ENCODE results near the gene ZNF207. TPM values are rescaled to one million over a fixed set of nuclear protein-coding genes. Genes with fewer than 3 reads are reported as not detected.

ZNF207 gene
- total and polyA plus RNA-seq, 2 experiments from 2014 or later: 171 to 240 TPM

- Histone ChIP-seq H3K79me2 (replicated peaks; ENCODE audit: insufficient read depth) (no peaks in the 10 kb centered on the region), H2AFZ (no peak overlapping the region), H3K36me3 (ENCODE audit: insufficient read depth) (no peaks in the 10 kb centered on the region), H3K9me2 (ENCODE audit: insufficient read depth) (no peaks in the 10 kb centered on the region), H3F3A (replicated peaks; ENCODE audit: low read depth) (0 out of 2 replicates have a peak, but pooled peaks cover 2% of the 10 kb centered on the region), H3K4me1 (ENCODE audit: insufficient read depth) (peaks cover 5% of the 10 kb centered on the region), H3K4me2 (no peak overlapping the region), H4K20me1 (replicated peaks; ENCODE audit: insufficient read depth) (no peaks in the 10 kb centered on the region), H3K27me3 (ENCODE audit: insufficient read depth) (no peaks in the 10 kb centered on the region), H3K27ac (ENCODE audit: low read depth) (peak overlapping the region; percentile 26; the same call in 1 of the 2 replicates), H3K4me3 (no peak overlapping the region)
- peaks cover 3% of the 10 kb centered on the region; the same call in 2 of the 3 replicates for H3K9me3 Mint-ChIP-seq
- H3K4me3 Mint-ChIP-seq: no peak overlapping the region
- ATAC-seq (no peak), DNase-seq (ENCODE audit: low spot score) (no peak)
- 0 out of 3 replicates have a peak, but pooled peaks cover 2% of the 10 kb centered on the region for H3K36me3 Mint-ChIP-seq (ENCODE audit: low read depth)
- peak overlapping the region; percentile 82; the same call in 1 of the 2 replicates for H3K27ac Mint-ChIP-seq
- H3K27me3 Mint-ChIP-seq (ENCODE audit: insufficient read depth, low read depth, poor library complexity): peaks cover 15% of the 10 kb centered on the region
- TF ChIP-seq, protein P1, sequence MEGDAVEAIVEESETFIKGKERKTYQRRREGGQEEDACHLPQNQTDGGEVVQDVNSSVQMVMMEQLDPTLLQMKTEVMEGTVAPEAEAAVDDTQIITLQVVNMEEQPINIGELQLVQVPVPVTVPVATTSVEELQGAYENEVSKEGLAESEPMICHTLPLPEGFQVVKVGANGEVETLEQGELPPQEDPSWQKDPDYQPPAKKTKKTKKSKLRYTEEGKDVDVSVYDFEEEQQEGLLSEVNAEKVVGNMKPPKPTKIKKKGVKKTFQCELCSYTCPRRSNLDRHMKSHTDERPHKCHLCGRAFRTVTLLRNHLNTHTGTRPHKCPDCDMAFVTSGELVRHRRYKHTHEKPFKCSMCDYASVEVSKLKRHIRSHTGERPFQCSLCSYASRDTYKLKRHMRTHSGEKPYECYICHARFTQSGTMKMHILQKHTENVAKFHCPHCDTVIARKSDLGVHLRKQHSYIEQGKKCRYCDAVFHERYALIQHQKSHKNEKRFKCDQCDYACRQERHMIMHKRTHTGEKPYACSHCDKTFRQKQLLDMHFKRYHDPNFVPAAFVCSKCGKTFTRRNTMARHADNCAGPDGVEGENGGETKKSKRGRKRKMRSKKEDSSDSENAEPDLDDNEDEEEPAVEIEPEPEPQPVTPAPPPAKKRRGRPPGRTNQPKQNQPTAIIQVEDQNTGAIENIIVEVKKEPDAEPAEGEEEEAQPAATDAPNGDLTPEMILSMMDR (conservative IDR thresholded peaks at IDR 0.05; ENCODE audit: low read depth in 2 of 2): no peak
- TF ChIP-seq POLR2AphosphoS5 (IDR thresholded peaks at IDR 0.05; ENCODE audit: low read depth): no peak
- TF ChIP-seq, protein P2, sequence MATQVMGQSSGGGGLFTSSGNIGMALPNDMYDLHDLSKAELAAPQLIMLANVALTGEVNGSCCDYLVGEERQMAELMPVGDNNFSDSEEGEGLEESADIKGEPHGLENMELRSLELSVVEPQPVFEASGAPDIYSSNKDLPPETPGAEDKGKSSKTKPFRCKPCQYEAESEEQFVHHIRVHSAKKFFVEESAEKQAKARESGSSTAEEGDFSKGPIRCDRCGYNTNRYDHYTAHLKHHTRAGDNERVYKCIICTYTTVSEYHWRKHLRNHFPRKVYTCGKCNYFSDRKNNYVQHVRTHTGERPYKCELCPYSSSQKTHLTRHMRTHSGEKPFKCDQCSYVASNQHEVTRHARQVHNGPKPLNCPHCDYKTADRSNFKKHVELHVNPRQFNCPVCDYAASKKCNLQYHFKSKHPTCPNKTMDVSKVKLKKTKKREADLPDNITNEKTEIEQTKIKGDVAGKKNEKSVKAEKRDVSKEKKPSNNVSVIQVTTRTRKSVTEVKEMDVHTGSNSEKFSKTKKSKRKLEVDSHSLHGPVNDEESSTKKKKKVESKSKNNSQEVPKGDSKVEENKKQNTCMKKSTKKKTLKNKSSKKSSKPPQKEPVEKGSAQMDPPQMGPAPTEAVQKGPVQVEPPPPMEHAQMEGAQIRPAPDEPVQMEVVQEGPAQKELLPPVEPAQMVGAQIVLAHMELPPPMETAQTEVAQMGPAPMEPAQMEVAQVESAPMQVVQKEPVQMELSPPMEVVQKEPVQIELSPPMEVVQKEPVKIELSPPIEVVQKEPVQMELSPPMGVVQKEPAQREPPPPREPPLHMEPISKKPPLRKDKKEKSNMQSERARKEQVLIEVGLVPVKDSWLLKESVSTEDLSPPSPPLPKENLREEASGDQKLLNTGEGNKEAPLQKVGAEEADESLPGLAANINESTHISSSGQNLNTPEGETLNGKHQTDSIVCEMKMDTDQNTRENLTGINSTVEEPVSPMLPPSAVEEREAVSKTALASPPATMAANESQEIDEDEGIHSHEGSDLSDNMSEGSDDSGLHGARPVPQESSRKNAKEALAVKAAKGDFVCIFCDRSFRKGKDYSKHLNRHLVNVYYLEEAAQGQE (IDR thresholded peaks at IDR 0.05; ENCODE audit: unreplicated experiment): no peak
- TF ChIP-seq, protein P3, sequence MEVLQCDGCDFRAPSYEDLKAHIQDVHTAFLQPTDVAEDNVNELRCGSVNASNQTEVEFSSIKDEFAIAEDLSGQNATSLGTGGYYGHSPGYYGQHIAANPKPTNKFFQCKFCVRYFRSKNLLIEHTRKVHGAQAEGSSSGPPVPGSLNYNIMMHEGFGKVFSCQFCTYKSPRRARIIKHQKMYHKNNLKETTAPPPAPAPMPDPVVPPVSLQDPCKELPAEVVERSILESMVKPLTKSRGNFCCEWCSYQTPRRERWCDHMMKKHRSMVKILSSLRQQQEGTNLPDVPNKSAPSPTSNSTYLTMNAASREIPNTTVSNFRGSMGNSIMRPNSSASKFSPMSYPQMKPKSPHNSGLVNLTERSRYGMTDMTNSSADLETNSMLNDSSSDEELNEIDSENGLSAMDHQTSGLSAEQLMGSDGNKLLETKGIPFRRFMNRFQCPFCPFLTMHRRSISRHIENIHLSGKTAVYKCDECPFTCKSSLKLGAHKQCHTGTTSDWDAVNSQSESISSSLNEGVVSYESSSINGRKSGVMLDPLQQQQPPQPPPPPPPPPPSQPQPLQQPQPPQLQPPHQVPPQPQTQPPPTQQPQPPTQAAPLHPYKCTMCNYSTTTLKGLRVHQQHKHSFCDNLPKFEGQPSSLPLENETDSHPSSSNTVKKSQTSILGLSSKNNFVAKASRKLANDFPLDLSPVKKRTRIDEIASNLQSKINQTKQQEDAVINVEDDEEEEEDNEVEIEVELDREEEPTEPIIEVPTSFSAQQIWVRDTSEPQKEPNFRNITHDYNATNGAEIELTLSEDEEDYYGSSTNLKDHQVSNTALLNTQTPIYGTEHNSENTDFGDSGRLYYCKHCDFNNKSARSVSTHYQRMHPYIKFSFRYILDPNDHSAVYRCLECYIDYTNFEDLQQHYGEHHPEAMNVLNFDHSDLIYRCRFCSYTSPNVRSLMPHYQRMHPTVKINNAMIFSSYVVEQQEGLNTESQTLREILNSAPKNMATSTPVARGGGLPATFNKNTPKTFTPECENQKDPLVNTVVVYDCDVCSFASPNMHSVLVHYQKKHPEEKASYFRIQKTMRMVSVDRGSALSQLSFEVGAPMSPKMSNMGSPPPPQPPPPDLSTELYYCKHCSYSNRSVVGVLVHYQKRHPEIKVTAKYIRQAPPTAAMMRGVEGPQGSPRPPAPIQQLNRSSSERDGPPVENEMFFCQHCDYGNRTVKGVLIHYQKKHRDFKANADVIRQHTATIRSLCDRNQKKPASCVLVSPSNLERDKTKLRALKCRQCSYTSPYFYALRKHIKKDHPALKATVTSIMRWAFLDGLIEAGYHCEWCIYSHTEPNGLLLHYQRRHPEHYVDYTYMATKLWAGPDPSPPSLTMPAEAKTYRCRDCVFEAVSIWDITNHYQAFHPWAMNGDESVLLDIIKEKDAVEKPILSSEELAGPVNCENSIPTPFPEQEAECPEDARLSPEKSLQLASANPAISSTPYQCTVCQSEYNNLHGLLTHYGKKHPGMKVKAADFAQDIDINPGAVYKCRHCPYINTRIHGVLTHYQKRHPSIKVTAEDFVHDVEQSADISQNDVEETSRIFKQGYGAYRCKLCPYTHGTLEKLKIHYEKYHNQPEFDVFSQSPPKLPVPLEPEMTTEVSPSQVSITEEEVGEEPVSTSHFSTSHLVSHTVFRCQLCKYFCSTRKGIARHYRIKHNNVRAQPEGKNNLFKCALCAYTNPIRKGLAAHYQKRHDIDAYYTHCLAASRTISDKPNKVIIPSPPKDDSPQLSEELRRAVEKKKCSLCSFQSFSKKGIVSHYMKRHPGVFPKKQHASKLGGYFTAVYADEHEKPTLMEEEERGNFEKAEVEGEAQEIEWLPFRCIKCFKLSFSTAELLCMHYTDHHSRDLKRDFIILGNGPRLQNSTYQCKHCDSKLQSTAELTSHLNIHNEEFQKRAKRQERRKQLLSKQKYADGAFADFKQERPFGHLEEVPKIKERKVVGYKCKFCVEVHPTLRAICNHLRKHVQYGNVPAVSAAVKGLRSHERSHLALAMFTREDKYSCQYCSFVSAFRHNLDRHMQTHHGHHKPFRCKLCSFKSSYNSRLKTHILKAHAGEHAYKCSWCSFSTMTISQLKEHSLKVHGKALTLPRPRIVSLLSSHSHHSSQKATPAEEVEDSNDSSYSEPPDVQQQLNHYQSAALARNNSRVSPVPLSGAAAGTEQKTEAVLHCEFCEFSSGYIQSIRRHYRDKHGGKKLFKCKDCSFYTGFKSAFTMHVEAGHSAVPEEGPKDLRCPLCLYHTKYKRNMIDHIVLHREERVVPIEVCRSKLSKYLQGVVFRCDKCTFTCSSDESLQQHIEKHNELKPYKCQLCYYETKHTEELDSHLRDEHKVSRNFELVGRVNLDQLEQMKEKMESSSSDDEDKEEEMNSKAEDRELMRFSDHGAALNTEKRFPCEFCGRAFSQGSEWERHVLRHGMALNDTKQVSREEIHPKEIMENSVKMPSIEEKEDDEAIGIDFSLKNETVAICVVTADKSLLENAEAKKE (CRISPR knock-in tag; IDR thresholded peaks at IDR 0.05): no peak
- TF ChIP-seq EZH2phosphoT487 (IDR thresholded peaks at IDR 0.05; ENCODE audit: unreplicated experiment): no peak
- no peak for TF ChIP-seq CREB1 (CRISPR knock-in tag; IDR thresholded peaks at IDR 0.05; ENCODE audit: low read depth)
- TF ChIP-seq STAT1 (IDR thresholded peaks at IDR 0.05; ENCODE audit: unreplicated experiment): no peak
- TF ChIP-seq JUNB (IDR thresholded peaks at IDR 0.05; ENCODE audit: unreplicated experiment): no peak
- no peak for TF ChIP-seq EZH2 (IDR thresholded peaks at IDR 0.05; ENCODE audit: low read depth, unreplicated experiment)
- no peak for TF ChIP-seq NANOG (IDR thresholded peaks at IDR 0.05; ENCODE audit: borderline replicate concordance)
- TF ChIP-seq ETS1 (IDR thresholded peaks at IDR 0.05): no peak
- no peak for TF ChIP-seq ZNF114 (CRISPR knock-in tag; IDR thresholded peaks at IDR 0.05)
- no peak for TF ChIP-seq ZNF331 (CRISPR knock-in tag; IDR thresholded peaks at IDR 0.05; ENCODE audit: low read depth)
- peaks cover 16% of the 10 kb centered on the region for H3K4me1 Mint-ChIP-seq
Measured at GRCh38 chr17:32318071-32318470, 31.9 kb upstream of the ZNF207 start.

Measured in GM23338 (cell line).